Prostate gland (tissue), 2 donors: ENCODE data around the gene HNRNPU.

Experiments
- CTCF ChIP-seq, 4 experiments: fragments of 200-600 bp in 2 of 4; fragments of 450-650 bp in 2 of 4; sonication (generic) in 2 of 4; IDR thresholded peaks; 1 replicate in 3 of 4; 2 replicates in 1 of 4; pipeline ENCODE4 v1.5.1; 2016 to 2019; ENCODE audit warnings: antibody characterized with exemption in 4 of 4, mild to moderate bottlenecking in 2 of 4, moderate library complexity in 2 of 4
- POLR2A ChIP-seq: fragments of 450-650 bp; IDR thresholded peaks from one replicate; pipeline ENCODE4 v1.6.1; 2016; ENCODE audit warnings: antibody characterized with exemption, mild to moderate bottlenecking
- POLR2AphosphoS5 ChIP-seq: sonication (generic); formaldehyde crosslinking; IDR thresholded peaks from one replicate; pipeline ENCODE4 v1.6.1; 2017; ENCODE audit warnings: antibody characterized with exemption

- TF ChIP-seq CTCF (IDR thresholded peaks at IDR 0.05) = no peak
- no peak for TF ChIP-seq POLR2A
- TF ChIP-seq POLR2AphosphoS5 = peak; percentile 34
These were observed 37.6 kb downstream of the HNRNPU start for GRCh38 chr1:244826712-244827111.
